Astrocyte (in vitro differentiated cells and primary cell): ENCODE data around the gene UST. TPM values are rescaled to one million over a fixed set of nuclear protein-coding genes. Genes with fewer than 3 reads are reported as not detected.

Experiments
- DNase-seq: peaks from one replicate; pipeline ENCODE4 v3.0.0-alpha.2; 2010; ENCODE audit warnings: low read depth
- FAIRE-seq: peaks from 2 replicates; lab custom pipeline; 2011; peaks lifted over from hg19 to GRCh38; lab: Jason Lieb, UNC
- H2AFZ ChIP-seq: 2 replicates; pipeline ENCODE4 v1.6.0; 2012; ENCODE audit warnings: low read depth, low read length, inconsistent platforms
- H3K27ac ChIP-seq: 2 replicates; pipeline ENCODE4 v1.5.1; 2011; ENCODE audit warnings: low read depth, low read length, inconsistent platforms
- H3K27me3 ChIP-seq: 2 replicates; pipeline ENCODE4 v1.6.0; 2011; ENCODE audit warnings: low read length, inconsistent platforms; ENCODE audit not compliant: insufficient read depth
- H3K36me3 ChIP-seq: 2 replicates; pipeline ENCODE4 v1.5.1; 2011; ENCODE audit warnings: low read length, inconsistent platforms; ENCODE audit not compliant: insufficient read depth
- H3K4me1 ChIP-seq: 2 replicates; pipeline ENCODE4 v1.5.1; 2011; ENCODE audit warnings: low read length, inconsistent platforms; ENCODE audit not compliant: insufficient read depth
- H3K4me2 ChIP-seq: 2 replicates; pipeline ENCODE4 v1.6.0; 2012; ENCODE audit warnings: low read length, inconsistent platforms
- H3K4me3 ChIP-seq: 2 replicates; pipeline ENCODE4 v1.5.1; 2011; ENCODE audit warnings: low read depth, mild to moderate bottlenecking, low read length, inconsistent platforms; ENCODE audit not compliant: insufficient read depth
- H3K79me2 ChIP-seq: 2 replicates; pipeline ENCODE4 v1.6.0; 2012; ENCODE audit warnings: mild to moderate bottlenecking, low read length, inconsistent platforms; ENCODE audit not compliant: insufficient read depth
- H3K9ac ChIP-seq: 2 replicates; pipeline ENCODE4 v1.6.0; 2012; ENCODE audit warnings: mild to moderate bottlenecking, low read length, inconsistent platforms
- H3K9me3 ChIP-seq: 2 replicates; pipeline ENCODE4 v1.5.1; 2012; ENCODE audit warnings: low read depth, mild to moderate bottlenecking, low read length, inconsistent platforms; ENCODE audit not compliant: insufficient read depth
- H4K20me1 ChIP-seq: 2 replicates; pipeline ENCODE4 v1.6.0; 2012; ENCODE audit warnings: low read length, inconsistent platforms; ENCODE audit not compliant: insufficient read depth
- H3K27ac Mint-ChIP-seq: one replicate; pipeline ENCODE4 v1.8.0; 2021; ENCODE audit warnings: mild to moderate bottlenecking, mixed read lengths; ENCODE audit not compliant: unreplicated experiment
- H3K27me3 Mint-ChIP-seq: one replicate; pipeline ENCODE4 v1.8.0; 2021; ENCODE audit warnings: low read depth, mixed read lengths; ENCODE audit not compliant: unreplicated experiment
- H3K36me3 Mint-ChIP-seq: one replicate; pipeline ENCODE4 v1.8.0; 2021; ENCODE audit warnings: low read depth, mixed read lengths; ENCODE audit not compliant: unreplicated experiment
- H3K4me1 Mint-ChIP-seq: one replicate; pipeline ENCODE4 v1.8.0; 2021; ENCODE audit warnings: low read depth, mixed read lengths; ENCODE audit not compliant: unreplicated experiment
- H3K4me3 Mint-ChIP-seq: one replicate; pipeline ENCODE4 v1.8.0; 2021; ENCODE audit warnings: mild to moderate bottlenecking, moderate library complexity, mixed read lengths; ENCODE audit not compliant: unreplicated experiment
- H3K9me3 Mint-ChIP-seq: one replicate; pipeline ENCODE4 v1.8.0; 2021; ENCODE audit warnings: mild to moderate bottlenecking, mixed read lengths; ENCODE audit not compliant: unreplicated experiment
- EZH2 ChIP-seq: IDR thresholded peaks from 2 replicates; pipeline ENCODE4 v1.6.1; 2012; ENCODE audit warnings: mild to moderate bottlenecking, low read length, inconsistent platforms; ENCODE audit not compliant: insufficient read depth
- total RNA-seq: library from RNA; stranded (reverse); gene quantifications from 2 replicates; pipeline ENCODE4 v1.2.1, GENCODE V29; 2021
- TF ChIP-seq, protein P1 (sequence below): IDR thresholded peaks from 2 replicates; pipeline ENCODE4 v1.5.1; 2011; ENCODE audit warnings: low read depth, mild to moderate bottlenecking, inconsistent platforms, low read length, moderate library complexity; ENCODE audit not compliant: insufficient read depth

The UST gene
- total RNA-seq, 1 donor from 2014 or later, result 15.3 TPM

GRCh38 chr6:148780918-148781436 lies 34.1 kb downstream of the UST start:
- TF ChIP-seq, protein P1, sequence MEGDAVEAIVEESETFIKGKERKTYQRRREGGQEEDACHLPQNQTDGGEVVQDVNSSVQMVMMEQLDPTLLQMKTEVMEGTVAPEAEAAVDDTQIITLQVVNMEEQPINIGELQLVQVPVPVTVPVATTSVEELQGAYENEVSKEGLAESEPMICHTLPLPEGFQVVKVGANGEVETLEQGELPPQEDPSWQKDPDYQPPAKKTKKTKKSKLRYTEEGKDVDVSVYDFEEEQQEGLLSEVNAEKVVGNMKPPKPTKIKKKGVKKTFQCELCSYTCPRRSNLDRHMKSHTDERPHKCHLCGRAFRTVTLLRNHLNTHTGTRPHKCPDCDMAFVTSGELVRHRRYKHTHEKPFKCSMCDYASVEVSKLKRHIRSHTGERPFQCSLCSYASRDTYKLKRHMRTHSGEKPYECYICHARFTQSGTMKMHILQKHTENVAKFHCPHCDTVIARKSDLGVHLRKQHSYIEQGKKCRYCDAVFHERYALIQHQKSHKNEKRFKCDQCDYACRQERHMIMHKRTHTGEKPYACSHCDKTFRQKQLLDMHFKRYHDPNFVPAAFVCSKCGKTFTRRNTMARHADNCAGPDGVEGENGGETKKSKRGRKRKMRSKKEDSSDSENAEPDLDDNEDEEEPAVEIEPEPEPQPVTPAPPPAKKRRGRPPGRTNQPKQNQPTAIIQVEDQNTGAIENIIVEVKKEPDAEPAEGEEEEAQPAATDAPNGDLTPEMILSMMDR, result no peak
- TF ChIP-seq EZH2, result no peak
- Mint-ChIP-seq H3K27me3 (no peaks in the 10 kb centered on the region), H3K9me3 (peaks cover 3% of the 10 kb centered on the region), H3K4me1 (peaks cover 20% of the 10 kb centered on the region), H3K4me3 (no peak overlapping the region), H3K27ac (no peak overlapping the region), H3K36me3 (peaks cover 2% of the 10 kb centered on the region)
- no peak overlapping the region for H2AFZ ChIP-seq
- no peaks in the 10 kb centered on the region for H3K9me3 ChIP-seq
- no peak overlapping the region for H3K9ac ChIP-seq
- no peak for FAIRE-seq
- no peaks in the 10 kb centered on the region for H3K27me3 ChIP-seq
- no peak overlapping the region for H3K27ac ChIP-seq
- H3K4me1 ChIP-seq, result peaks cover 10% of the 10 kb centered on the region
- H3K36me3 ChIP-seq, result no peaks in the 10 kb centered on the region
- H4K20me1 ChIP-seq, result no peaks in the 10 kb centered on the region
- H3K4me2 ChIP-seq, result no peak overlapping the region
- H3K79me2 ChIP-seq, result peaks cover 9% of the 10 kb centered on the region
- no peak for DNase-seq
- no peak overlapping the region for H3K4me3 ChIP-seq

DNA sequence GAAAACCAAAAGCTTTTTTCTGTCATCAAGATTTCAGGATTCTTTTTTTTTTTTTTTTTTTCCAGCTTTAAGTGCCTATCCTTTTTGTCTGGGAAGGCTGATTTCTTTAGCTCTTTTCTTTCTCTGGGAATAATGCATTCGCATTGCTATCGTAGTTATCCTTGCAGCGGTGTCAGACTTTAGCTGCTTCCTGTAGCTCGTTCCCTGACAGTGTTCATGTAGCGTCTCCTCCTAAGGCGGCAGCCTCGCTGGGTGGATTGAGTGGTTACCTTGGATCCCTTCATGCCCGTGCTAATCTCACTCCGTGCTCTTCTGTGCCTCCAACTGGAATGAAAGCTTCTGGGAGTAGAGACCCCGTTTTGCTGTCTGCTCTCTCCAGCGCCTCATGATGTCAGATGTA lies 43.1 kb downstream of the UST start:
- H3K27ac ChIP-seq, result no peak overlapping the region
- H3K79me2 ChIP-seq, result peaks cover 7% of the 10 kb centered on the region
- Mint-ChIP-seq H3K27ac (no peak overlapping the region), H3K36me3 (peaks cover 12% of the 10 kb centered on the region), H3K4me3 (no peak overlapping the region), H3K9me3 (peaks cover 5% of the 10 kb centered on the region), H3K27me3 (no peaks in the 10 kb centered on the region), H3K4me1 (no peaks in the 10 kb centered on the region)
- H3K27me3 ChIP-seq, result no peaks in the 10 kb centered on the region
- TF ChIP-seq, protein P1, result no peak
- TF ChIP-seq EZH2, result no peak
- no peak overlapping the region for H3K4me2 ChIP-seq
- H3K9ac ChIP-seq, result no peak overlapping the region
- H3K9me3 ChIP-seq, result peaks cover 4% of the 10 kb centered on the region
- no peaks in the 10 kb centered on the region for H3K4me1 ChIP-seq
- no peak overlapping the region for H2AFZ ChIP-seq
- H4K20me1 ChIP-seq, result peaks cover 15% of the 10 kb centered on the region
- no peak overlapping the region for H3K4me3 ChIP-seq
- no peaks in the 10 kb centered on the region for H3K36me3 ChIP-seq
- DNase-seq (no peak), FAIRE-seq (no peak)

- H3K4me2 ChIP-seq, result no peak overlapping the region
- DNase-seq (no peak), FAIRE-seq (no peak)
- H2AFZ ChIP-seq, result no peak overlapping the region
- no peaks in the 10 kb centered on the region for H3K4me1 Mint-ChIP-seq
- H3K9me3 ChIP-seq, result peaks cover 4% of the 10 kb centered on the region
- H3K4me1 ChIP-seq, result no peaks in the 10 kb centered on the region
- TF ChIP-seq, protein P1, result no peak
- no peak for TF ChIP-seq EZH2
- no peaks in the 10 kb centered on the region for H3K27me3 Mint-ChIP-seq
- H3K27ac Mint-ChIP-seq, result no peak overlapping the region
- H3K27ac ChIP-seq, result no peak overlapping the region
- H3K9ac ChIP-seq, result no peak overlapping the region
- no peak overlapping the region for H3K4me3 ChIP-seq
- no peak overlapping the region for H3K4me3 Mint-ChIP-seq
- H3K36me3 Mint-ChIP-seq, result peaks cover 12% of the 10 kb centered on the region
- no peaks in the 10 kb centered on the region for H3K36me3 ChIP-seq
- H3K9me3 Mint-ChIP-seq, result peaks cover 5% of the 10 kb centered on the region
- H3K27me3 ChIP-seq, result no peaks in the 10 kb centered on the region
- peaks cover 19% of the 10 kb centered on the region for H4K20me1 ChIP-seq
- H3K79me2 ChIP-seq, result peaks cover 7% of the 10 kb centered on the region
Measured at GRCh38 chr6:148790404-148790803, 43.6 kb downstream of the UST start.
